Upper lobe of right lung (tissue), 1 donor: ENCODE data around the gene FBLN1. TPM values are rescaled to one million over a fixed set of nuclear protein-coding genes. Genes with fewer than 3 reads are reported as not detected.
A peak's percentile ranks its signal among the peaks of the same experiment; 100 is the strongest.

ENCODE experiments used
- ATAC-seq: fragments of 200-7000 bp; cut with Tn5 transposase; one replicate; pipeline ENCODE4 v1.9.1; 2020; ENCODE audit warnings: mild to moderate bottlenecking, moderate library complexity
- DNase-seq: peaks from one replicate; pipeline ENCODE4 v3.0.0-alpha.2; 2020
- H3K27ac ChIP-seq: fragments of 200-600 bp; one replicate; pipeline ENCODE4 v1.8.0; 2022
- H3K27me3 ChIP-seq: fragments of 200-600 bp; one replicate; pipeline ENCODE4 v1.8.0; 2022; ENCODE audit warnings: mild to moderate bottlenecking
- H3K36me3 ChIP-seq: fragments of 200-600 bp; one replicate; pipeline ENCODE4 v1.8.0; 2022
- H3K4me1 ChIP-seq: fragments of 200-600 bp; one replicate; pipeline ENCODE4 v1.8.0; 2022
- H3K4me3 ChIP-seq: fragments of 200-600 bp; one replicate; pipeline ENCODE4 v1.8.0; 2022; ENCODE audit warnings: mild to moderate bottlenecking
- H3K9me3 ChIP-seq: fragments of 200-600 bp; one replicate; pipeline ENCODE4 v1.8.0; 2022
- CTCF ChIP-seq: fragments of 200-600 bp; IDR thresholded peaks from one replicate; pipeline ENCODE4 v1.8.0; 2022; ENCODE audit warnings: antibody characterized with exemption
- intact Hi-C: fragments of 100-400 bp; cut with DNase I; formaldehyde crosslinking; loops from one replicate; pipeline ENCODE4 v1.11.0; 2022
- total RNA-seq: library from RNA; stranded (reverse); fragmentation: NEBNext Ultra II Directional; extraction: Animal tissue kit (Norgen Biotek cat#: 25700); gene quantifications from one replicate; pipeline ENCODE4 v1.2.1, GENCODE V29; 2021
- donor health status: DM: no; HTN: yes; CAD: no; lungs with severe emphysema.

The FBLN1 gene
- total RNA-seq, 1 donor from 2014 or later = 272 TPM

GRCh38 chr22:45632791-45633515 lies 130.3 kb downstream of the FBLN1 start:
- peak; percentile 41 for DNase-seq
- Histone ChIP-seq H3K27me3 (peaks cover 4% of the 10 kb centered on the region), H3K9me3 (no peaks in the 10 kb centered on the region), H3K4me3 (no peak overlapping the region), H3K4me1 (no peaks in the 10 kb centered on the region), H3K27ac (no peak overlapping the region), H3K36me3 (no peaks in the 10 kb centered on the region)
- no peak for TF ChIP-seq CTCF
- no peak for ATAC-seq
- intact Hi-C loops = no loop called here

GRCh38 chr22:45636683-45637082 lies 134.0 kb downstream of the FBLN1 start:
- Histone ChIP-seq H3K9me3 (no peaks in the 10 kb centered on the region), H3K4me1 (peaks cover 18% of the 10 kb centered on the region), H3K4me3 (no peak overlapping the region), H3K27me3 (no peaks in the 10 kb centered on the region), H3K27ac (no peak overlapping the region), H3K36me3 (no peaks in the 10 kb centered on the region)
- TF ChIP-seq CTCF = no peak
- intact Hi-C loops = no loop called here
- DNase-seq (no peak), ATAC-seq (no peak)

GRCh38 chr22:45638197-45638596 lies 135.5 kb downstream of the FBLN1 start:
- Histone ChIP-seq H3K4me3 (no peak overlapping the region), H3K9me3 (no peaks in the 10 kb centered on the region), H3K36me3 (no peaks in the 10 kb centered on the region), H3K4me1 (peaks cover 18% of the 10 kb centered on the region), H3K27me3 (no peaks in the 10 kb centered on the region), H3K27ac (no peak overlapping the region)
- TF ChIP-seq CTCF = no peak
- DNase-seq (no peak), ATAC-seq (no peak)
- intact Hi-C loops = no loop called here

GRCh38 chr22:45638834-45639746 lies 136.4 kb downstream of the FBLN1 start:
- Histone ChIP-seq H3K9me3 (no peaks in the 10 kb centered on the region), H3K27me3 (no peaks in the 10 kb centered on the region), H3K4me3 (no peak overlapping the region), H3K4me1 (peaks cover 18% of the 10 kb centered on the region), H3K27ac (no peak overlapping the region), H3K36me3 (no peaks in the 10 kb centered on the region)
- DNase-seq = peak; percentile 84
- no peak for TF ChIP-seq CTCF
- ATAC-seq = peak; percentile 88
- intact Hi-C loops = no loop called here

GRCh38 chr22:45639747-45640102 lies 137.0 kb downstream of the FBLN1 start:
- peaks cover 18% of the 10 kb centered on the region for H3K4me1 ChIP-seq
- no peak overlapping the region for H3K27ac ChIP-seq
- no peak for TF ChIP-seq CTCF
- DNase-seq = peak; percentile 38
- H3K27me3 ChIP-seq = peaks cover 1% of the 10 kb centered on the region
- no peak overlapping the region for H3K4me3 ChIP-seq
- H3K36me3 ChIP-seq = no peaks in the 10 kb centered on the region
- no peaks in the 10 kb centered on the region for H3K9me3 ChIP-seq
- ATAC-seq = no peak
- intact Hi-C loops = loop anchor here (5.0 to 10.0 kb wide), 2 partner anchors 225 to 333 kb away; no protein-coding TSS in a partner anchor
